Subcutaneous abdominal adipose tissue (tissue), 5 donors: ENCODE results near the gene RFK.
"Not testable (repeated sequence)": the region's sequence is repeated elsewhere in the genome, so short reads cannot be mapped to it uniquely, and the experiment has no call there.

ENCODE experiments used
- H3K27ac ChIP-seq: one replicate; pipeline ENCODE4 v1.7.0; 2013; ENCODE audit warnings: low read depth, mild to moderate bottlenecking, inconsistent platforms, low read length, moderate library complexity
- H3K27me3 ChIP-seq, 5 donors: one replicate each; pipeline ENCODE4 v1.7.0; 2013; ENCODE audit warnings: low read length in 5 of 5, inconsistent platforms in 1 of 5; ENCODE audit not compliant: control insufficient read depth in 5 of 5, insufficient read depth in 4 of 5
- H3K36me3 ChIP-seq, 5 donors: one replicate each; pipeline ENCODE4 v1.7.0; 2013; ENCODE audit warnings: low read length in 5 of 5; ENCODE audit not compliant: control insufficient read depth in 5 of 5, insufficient read depth in 5 of 5
- H3K4me1 ChIP-seq, 5 donors: one replicate each; pipeline ENCODE4 v1.7.0; 2013; ENCODE audit warnings: low read length in 5 of 5, mild to moderate bottlenecking in 3 of 5, moderate library complexity in 1 of 5; ENCODE audit not compliant: control insufficient read depth in 5 of 5, insufficient read depth in 5 of 5
- H3K4me3 ChIP-seq, 5 donors: one replicate each; pipeline ENCODE4 v1.7.0; 2013; ENCODE audit warnings: low read length in 5 of 5, low read depth in 1 of 5
- H3K9ac ChIP-seq, 5 donors: one replicate each; pipeline ENCODE4 v1.7.0; 2013; ENCODE audit warnings: low read length in 5 of 5, mild to moderate bottlenecking in 4 of 5, moderate library complexity in 3 of 5
- H3K9me3 ChIP-seq, 5 donors: one replicate each; pipeline ENCODE4 v1.7.0; 2013; ENCODE audit warnings: low read length in 5 of 5; ENCODE audit not compliant: control insufficient read depth in 5 of 5
- donor health status: healthy.
- donor health status: healthy.
- donor health status: healthy.
- donor health status: healthy.
- donor health status: healthy.

Gene RFK

DNA sequence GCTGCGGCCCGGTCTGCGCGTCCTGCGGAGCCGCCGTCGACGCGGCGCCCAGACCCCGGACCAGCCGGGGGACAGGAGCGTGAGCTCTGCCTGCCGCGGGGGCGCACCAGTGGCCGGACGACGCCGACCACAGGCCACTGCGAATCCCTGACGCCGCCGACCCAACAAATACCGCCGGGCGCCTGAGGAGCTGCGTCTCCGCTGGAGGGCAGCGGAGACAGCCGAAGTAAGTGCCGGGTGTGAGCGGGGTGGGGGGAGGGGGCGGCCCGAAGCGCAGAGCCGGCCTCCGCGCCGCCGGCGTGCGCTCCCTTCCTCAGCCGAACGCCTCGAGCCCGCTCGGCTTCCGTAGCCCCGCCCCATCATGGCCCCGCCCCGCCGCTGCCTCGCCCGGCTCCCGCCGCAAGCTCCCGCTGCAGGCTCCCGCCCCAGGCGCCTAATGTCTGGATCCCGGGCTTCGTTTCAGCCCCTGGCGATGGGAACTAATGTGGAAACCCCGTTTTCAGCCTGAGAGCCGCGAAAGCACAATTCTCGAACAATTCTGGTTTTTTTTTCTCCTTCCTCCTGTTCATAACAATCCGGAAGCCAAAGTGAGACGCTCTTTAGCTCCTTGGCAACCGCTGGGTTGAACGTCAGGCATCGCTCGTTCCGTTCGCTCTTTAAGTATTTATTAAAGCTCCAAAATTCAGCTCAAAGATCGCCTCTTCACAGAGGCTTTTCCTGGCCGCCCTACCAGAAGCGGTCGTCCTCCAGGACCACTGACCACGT is at the start of gene RFK:
RFK (minus strand) TSS at position 232 of the 765 bp plus-strand sequence. CDS start 255 bp downstream, outside the sequence.
- peak within 1 kb of the TSS; percentile 97 for H3K27ac ChIP-seq
- H3K36me3 ChIP-seq, result peaks cover 0 to 3% (median 0%) of the 10 kb centered on the region in 5 donors
- H3K4me3 ChIP-seq, result peak within 1 kb of the TSS; percentile 73 to 98 (median 96)
- no peaks in the 10 kb centered on the region for H3K27me3 ChIP-seq
- H3K9me3 ChIP-seq, result peaks cover 0 to 4% (median 0%) of the 10 kb centered on the region in 5 donors
- peak within 1 kb of the TSS; percentile 89 to 99 (median 93) for H3K9ac ChIP-seq
- peaks cover 0 to 21% (median 16%) of the 10 kb centered on the region in 5 donors for H3K4me1 ChIP-seq

DNA sequence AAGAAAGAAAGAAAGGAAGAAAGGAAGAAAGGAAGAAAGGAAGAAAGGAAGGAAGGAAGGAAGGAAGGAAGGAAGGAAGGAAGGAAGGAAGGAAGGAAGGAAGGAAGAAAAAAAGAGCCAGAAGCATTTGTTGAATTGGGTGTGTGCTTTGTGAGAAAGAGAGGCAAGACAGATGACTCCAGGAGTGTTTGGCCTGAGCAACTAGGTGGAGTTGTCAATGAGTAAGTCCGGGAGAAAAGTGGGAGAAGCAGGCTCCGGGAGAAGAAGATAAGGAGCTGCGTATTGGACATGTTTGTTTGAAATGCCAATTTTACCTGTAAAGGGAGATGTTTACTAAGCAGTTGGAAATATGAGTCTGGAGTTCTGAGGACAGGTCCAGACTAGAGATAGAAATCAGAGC is 49.7 kb upstream of the RFK start:
- Histone ChIP-seq H3K4me3 (no peak overlapping the region), H3K27ac (no peak overlapping the region)

DNA sequence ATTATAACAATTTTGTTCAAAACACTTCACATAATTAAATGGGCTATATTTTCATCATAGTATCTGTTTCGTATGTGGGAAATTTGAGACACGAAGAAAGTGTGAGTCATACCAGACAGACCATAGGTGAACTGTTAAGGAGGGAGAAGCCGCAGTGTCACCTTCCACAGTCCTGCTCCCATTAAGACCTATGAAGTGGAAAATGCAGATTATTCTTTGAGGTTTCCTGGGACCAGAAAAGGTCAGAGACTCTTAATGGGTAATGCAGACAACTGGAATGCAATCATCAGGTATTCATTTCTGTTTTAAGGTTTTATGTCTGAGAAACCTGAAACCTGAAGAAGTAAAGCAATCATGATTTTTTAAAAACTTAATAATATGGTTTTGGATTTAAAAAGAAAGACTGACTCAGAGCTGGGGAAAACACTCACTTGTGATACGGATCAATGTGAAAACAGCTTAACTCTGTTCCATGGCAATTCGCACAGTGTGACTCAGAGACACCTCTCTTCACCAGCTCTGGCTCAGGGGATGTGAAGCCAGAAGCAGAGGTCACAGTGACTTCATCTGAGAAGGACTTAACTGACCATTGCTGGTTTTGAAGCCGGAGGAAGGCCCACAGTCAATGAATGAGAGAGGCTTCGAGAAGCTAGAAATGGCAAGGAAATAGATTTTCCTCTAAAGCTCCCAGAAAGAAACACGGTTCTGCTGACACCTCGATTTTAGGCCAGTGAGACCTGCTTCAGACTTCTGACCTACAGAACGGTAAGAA is 47.5 kb upstream of the RFK start:
- H3K4me3 ChIP-seq, result no peak overlapping the region
- H3K27ac ChIP-seq, result no peak overlapping the region
- H3K4me1 ChIP-seq, result no peaks in the 10 kb centered on the region
- no peaks in the 10 kb centered on the region for H3K36me3 ChIP-seq
- H3K9me3 ChIP-seq, result no peaks in the 10 kb centered on the region
- H3K27me3 ChIP-seq, result no peaks in the 10 kb centered on the region
- no peak overlapping the region for H3K9ac ChIP-seq

More for the DNA sequence above, 49.7 kb upstream of the RFK start:
- H3K4me1 ChIP-seq, result peaks cover 0 to 6% (median 0%) of the 10 kb centered on the region in 5 donors
- H3K9ac ChIP-seq, result no peak overlapping the region
- H3K9me3 ChIP-seq, result no peaks in the 10 kb centered on the region
- no peaks in the 10 kb centered on the region for H3K27me3 ChIP-seq
- H3K36me3 ChIP-seq, result no peaks in the 10 kb centered on the region

DNA sequence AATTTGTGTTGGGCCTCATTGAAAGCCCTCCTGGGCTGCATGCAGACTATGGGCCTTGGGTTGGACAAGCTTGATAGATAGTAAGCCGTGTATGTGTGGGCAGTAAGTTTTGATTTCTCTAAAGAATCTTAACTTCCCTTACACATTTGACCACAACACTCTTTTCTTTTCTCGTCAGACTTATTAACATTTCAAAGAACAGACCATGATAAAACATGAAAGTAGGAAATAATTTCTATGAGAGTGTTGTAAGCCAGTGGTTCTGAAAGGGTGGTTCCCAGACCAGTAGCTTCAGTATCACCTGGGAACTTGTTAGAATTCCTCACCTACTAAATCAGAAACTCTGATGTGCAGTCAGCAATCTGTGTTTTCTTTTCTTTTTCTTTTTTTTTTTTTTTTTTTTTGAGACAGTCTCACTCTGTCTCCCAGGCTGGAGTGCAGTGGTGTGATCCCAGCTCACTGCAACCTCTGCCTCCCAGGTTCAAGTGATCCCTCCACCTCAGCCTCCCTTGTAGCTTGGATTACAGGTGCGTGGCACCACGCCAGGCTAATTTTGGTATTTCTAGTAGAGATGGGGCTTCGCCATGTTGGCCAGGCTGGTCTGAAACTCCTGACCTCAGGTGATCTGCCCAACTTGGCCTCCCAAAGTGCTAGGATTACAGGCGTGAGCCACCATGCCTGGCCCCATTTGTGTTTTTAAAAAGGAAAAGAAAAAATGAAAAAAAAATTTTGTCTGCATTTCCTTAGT is 44.8 kb upstream of the RFK start:
- H3K9me3 ChIP-seq, result no peaks in the 10 kb centered on the region
- no peaks in the 10 kb centered on the region for H3K27me3 ChIP-seq
- no peak overlapping the region for H3K27ac ChIP-seq
- H3K9ac ChIP-seq, result no peak overlapping the region
- no peaks in the 10 kb centered on the region for H3K4me1 ChIP-seq
- no peak overlapping the region for H3K4me3 ChIP-seq
- H3K36me3 ChIP-seq, result no peaks in the 10 kb centered on the region

DNA sequence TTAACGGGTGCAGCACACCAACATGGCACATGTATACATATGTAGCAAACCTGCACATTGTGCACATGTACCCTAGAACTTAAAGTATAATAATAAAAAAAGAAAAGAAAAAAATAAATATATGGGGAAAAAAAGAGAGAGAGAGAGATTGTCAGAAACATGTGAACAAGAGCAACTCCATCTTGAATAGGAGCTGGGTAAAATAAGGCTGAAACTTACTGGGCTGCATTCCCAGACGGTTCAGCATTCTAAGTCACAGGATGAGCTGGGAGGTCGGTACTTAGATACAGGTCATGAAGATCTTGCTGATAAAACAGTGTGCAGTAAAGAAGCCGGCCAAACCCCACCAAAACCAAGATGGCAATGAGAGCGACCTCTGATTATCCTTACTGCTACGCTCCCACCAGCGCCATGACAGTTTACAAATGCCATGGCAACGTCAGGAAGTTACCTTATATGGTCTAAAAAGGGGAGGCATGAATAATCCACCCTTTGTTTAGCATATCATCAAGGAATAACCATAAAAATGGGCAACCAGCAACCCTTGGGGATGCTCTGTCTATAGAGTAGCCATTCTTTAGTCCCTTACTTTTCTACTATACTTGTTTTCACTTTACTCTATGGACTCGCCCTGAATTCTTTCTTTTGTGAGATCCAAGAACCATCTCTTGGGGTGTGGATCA is 42.9 kb upstream of the RFK start:
- H3K4me1 ChIP-seq, H3K27me3 ChIP-seq, H3K36me3 ChIP-seq, H3K9me3 ChIP-seq, H3K27ac ChIP-seq, H3K4me3 ChIP-seq, H3K9ac ChIP-seq: not testable (repeated sequence)

DNA sequence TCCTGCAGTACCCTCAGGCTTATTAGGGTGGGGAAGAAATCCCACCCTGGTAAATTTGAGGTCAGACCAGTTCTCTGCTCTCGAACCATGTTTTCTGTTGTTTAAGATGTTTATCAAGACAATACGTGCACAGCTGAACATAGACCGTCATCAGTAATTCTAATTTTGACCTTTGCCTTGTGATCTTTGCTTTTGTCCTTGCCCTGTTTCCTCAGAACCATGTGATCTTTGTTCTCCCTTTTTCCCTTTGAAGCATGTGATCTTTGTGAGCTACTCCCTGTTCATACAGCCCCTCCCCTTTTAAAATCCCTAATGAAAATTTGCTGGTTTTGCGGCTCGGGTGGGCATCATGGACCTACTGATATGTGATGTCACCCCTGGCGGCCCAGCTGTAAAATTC is 40.7 kb upstream of the RFK start:
- not testable (repeated sequence) for H3K4me3 ChIP-seq, H3K27me3 ChIP-seq, H3K9ac ChIP-seq, H3K36me3 ChIP-seq, H3K9me3 ChIP-seq, H3K27ac ChIP-seq, H3K4me1 ChIP-seq

DNA sequence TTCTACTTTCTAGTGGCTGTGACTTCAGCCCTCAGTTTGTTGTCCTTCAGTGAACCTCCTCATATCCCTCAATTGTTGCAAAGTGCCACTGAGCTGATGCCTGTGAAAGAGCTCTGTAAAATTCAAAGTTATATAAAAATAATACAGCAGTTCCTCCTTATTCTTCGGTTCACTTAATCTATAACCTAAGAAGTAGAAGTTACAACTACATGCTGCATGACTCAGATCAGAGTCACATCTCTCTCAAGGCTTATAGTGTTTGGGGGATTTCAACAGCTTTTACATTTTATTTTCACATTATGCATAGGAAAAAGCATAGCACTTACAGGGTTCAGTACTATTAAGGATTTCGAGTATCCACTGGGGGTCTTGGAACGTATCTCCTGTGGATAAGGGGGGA is 39.6 kb upstream of the RFK start:
- Histone ChIP-seq H3K4me3 (no peak overlapping the region), H3K9me3 (no peaks in the 10 kb centered on the region), H3K9ac (no peak overlapping the region), H3K4me1 (peaks cover 0 to 3% (median 0%) of the 10 kb centered on the region in 5 donors), H3K27ac (no peak overlapping the region), H3K27me3 (no peaks in the 10 kb centered on the region), H3K36me3 (no peaks in the 10 kb centered on the region)

DNA sequence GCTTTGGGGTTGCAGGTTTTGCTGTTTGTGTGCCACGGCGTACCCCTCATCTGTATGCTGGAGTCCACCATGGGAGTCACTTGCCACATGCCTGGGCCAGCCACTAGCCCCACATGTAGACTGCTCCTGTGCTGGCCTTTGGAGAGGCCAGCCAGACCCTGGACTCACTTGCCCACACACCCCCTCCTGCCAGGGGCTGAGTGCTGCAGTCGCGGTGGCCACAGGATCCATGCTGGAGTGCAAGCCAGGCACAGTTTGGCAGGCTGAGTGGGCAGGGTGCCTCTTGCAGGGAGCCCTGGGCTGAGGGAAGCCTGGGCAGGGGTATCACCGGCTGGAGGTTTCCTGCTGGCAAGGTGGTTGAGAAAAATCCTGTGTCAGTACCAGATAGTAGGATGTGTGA is 39.2 kb upstream of the RFK start:
- Histone ChIP-seq H3K9me3 (no peaks in the 10 kb centered on the region), H3K4me1 (peaks cover 0 to 3% (median 0%) of the 10 kb centered on the region in 5 donors), H3K4me3 (no peak overlapping the region), H3K36me3 (no peaks in the 10 kb centered on the region), H3K27me3 (no peaks in the 10 kb centered on the region), H3K27ac (no peak overlapping the region), H3K9ac (no peak overlapping the region)

DNA sequence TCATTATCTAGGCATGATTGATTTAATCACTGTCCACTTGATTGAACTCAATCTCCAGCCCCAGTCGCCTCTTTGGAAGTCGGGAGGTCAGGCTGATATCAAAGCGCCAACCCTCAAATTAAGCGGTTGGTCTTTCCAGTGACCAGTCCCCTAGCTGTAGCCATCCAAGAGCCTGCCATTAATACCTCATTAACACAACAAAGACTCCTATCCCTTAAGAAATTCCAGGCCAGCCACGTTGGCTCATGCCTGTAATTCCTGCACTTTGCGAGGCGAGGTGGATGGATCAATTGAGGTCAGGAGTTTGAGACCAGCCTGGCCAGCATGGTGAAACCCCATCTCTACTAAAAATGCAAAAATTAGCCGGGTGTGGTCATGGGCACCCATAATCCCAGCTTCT is 37.4 kb upstream of the RFK start:
- Histone ChIP-seq H3K4me3 (no peak overlapping the region), H3K9ac (no peak overlapping the region), H3K9me3 (no peaks in the 10 kb centered on the region), H3K4me1 (peaks cover 0 to 3% (median 0%) of the 10 kb centered on the region in 5 donors), H3K36me3 (no peaks in the 10 kb centered on the region), H3K27me3 (no peaks in the 10 kb centered on the region), H3K27ac (no peak overlapping the region)
